Mucosa of gallbladder (tissue), 1 donor: ENCODE results near the gene TCAP. TPM values are rescaled to one million over a fixed set of nuclear protein-coding genes. Genes with fewer than 3 reads are reported as not detected.

Experiments
- DNase-seq: peaks from one replicate; pipeline ENCODE4 v3.0.0-alpha.2; 2020; ENCODE audit warnings: low spot score
- total RNA-seq: library from RNA; stranded (reverse); gene quantifications from one replicate; pipeline ENCODE4 v1.2.1, GENCODE V29; 2021
- donor health status: DM: no; HTN: no; CAD: no.

TCAP gene
- total RNA-seq, 1 donor from 2014 or later, result 2.0 TPM

GRCh38 chr17:39629494-39629880 lies 35.7 kb upstream of the TCAP start:
- DNase-seq, result no peak

DNA sequence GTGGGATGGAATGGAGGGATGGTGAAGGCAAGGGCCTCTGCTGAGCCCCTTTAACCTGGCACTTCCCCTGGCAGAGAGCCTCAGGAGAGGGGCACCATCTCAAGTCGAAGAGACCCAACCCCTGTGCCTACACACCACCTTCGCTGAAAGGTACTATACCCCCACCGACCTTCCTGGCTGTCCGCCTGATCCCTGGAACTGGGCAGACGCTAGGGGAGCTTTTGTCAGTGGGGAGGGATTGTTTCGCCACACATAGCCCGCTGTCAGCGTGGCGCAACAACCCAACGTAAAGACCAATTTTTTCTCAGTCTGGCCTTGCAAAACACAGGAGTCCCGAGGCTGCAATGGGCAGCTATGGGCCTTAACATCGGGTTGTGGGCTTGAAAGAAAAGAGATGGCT lies 35.3 kb upstream of the TCAP start:
- no peak for DNase-seq

GRCh38 chr17:39631403-39631802 lies 33.7 kb upstream of the TCAP start:
- DNase-seq, result no peak

DNA sequence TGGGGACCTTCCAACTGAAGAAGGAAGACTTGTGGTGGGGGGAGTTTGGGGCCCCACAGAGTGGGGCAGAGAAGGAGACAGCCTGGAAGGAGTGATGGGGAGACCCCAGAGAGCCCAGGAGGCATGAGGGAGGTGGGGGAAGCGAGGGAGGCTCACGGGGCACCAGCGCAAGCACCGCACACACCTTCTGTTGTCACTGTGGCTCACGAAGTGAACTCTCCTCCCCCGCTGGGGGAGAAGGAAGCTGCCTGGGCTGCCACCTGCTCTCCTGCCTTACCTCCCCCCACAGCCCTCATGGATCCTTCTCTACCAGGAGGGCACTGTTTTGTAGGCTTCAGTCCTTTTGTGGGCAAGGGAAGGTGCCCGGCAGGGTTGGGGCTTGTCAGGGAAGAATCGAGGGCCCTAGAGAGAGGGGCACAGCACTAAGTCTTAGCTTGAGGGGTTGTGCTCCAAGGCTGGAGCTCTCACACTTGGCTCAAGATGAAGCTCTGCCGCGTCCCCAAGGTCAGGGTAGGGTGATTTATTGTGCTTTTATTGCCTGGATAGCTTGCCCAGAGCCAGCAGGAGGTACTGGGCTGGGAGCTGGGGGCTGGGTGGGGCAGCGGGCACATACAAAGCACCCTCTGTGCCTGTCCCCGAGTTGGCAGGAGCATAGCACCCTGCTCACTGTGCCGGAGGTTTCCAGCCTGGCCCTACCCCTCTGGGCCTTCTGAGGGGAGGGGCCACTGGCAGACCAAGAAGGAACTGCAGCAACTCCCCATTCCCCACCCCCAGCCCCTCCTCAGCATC lies 32.8 kb upstream of the TCAP start:
- DNase-seq, result no peak

DNA sequence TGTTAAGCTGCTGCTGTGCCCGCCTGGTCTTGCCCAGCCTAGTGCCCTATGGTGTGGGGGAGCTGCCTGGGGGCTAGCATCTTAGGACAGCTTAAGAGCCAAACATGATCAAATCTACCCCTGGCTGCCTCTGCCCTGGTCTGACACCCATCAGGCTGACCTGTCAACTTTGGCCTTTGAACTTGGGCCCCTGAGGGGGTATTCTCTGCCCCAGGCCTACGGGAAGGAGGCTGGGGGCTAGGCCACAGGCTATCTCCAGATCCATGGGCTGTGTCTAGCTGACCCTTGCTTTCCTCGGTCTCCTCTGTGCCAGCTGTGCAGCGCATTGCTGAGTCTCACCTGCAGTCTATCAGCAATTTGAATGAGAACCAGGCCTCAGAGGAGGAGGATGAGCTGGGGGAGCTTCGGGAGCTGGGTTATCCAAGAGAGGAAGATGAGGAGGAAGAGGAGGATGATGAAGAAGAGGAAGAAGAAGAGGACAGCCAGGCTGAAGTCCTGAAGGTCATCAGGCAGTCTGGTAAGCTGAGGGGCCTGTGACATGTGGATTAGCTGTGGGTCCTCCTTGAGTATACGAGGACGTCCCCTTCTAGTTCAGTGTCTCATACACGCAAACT lies 31.5 kb upstream of the TCAP start:
- no peak for DNase-seq

- DNase-seq, result no peak
Measured at GRCh38 chr17:39634384-39634871, 30.7 kb upstream of the TCAP start.

DNA sequence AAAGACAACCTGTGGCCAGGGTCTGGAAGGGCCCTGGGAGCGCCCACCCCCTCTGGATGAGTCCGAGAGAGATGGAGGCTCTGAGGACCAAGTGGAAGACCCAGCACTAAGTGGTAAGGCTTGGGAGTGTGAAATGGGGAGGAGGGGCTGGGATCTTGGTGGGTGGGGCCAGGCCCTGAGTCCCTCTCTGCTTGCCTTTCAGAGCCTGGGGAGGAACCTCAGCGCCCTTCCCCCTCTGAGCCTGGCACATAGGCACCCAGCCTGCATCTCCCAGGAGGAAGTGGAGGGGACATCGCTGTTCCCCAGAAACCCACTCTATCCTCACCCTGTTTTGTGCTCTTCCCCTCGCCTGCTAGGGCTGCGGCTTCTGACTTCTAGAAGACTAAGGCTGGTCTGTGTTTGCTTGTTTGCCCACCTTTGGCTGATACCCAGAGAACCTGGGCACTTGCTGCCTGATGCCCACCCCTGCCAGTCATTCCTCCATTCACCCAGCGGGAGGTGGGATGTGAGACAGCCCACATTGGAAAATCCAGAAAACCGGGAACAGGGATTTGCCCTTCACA lies 29.5 kb upstream of the TCAP start:
- DNase-seq, result no peak

DNA sequence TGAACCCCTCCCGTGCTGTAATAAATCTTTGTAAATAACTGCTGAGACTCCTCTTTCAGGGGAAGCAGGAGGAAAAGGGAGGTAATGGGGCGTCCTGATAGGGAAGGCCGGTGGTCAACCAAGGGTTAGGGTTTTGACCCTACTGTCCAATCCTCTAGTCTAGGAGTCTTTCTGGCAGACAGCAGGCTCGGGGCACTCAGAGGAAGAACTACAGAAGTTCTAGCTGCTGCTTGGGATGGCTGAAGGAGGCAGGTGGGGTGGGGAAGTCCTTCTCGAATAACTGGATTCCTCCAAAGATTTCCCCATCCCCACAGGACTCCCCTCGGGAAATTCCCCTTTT lies 28.6 kb upstream of the TCAP start:
- DNase-seq, result no peak

- DNase-seq, result peak; percentile 92
Measured at GRCh38 chr17:39636927-39637736, 28.0 kb upstream of the TCAP start, which contains the start of gene STARD3. TSS of gene STARD3 (plus strand) at chr17:39637144. CDS start at chr17:39653532, 16,388 bp downstream.

- no peak for DNase-seq
Measured at GRCh38 chr17:39638317-39638716, 26.8 kb upstream of the TCAP start.

DNA sequence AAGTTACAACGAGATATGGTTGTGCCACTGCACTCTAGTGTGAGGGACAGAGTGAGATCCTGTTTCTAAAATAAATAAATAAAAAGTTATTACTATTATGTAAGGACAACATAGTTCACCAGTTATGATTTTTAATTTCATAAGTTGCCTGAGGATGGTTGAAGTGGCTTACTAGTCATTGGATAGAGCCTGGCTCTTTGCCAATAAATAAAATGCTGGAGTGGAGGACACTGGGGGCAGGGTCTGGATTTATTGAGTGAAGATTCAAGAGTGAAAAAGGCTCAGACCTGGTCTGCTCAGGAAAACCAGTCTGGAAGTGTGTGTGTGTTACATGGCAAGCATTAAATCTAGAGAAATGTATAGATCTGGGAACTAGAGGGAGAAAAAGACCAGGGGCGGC lies 26.1 kb upstream of the TCAP start:
- no peak for DNase-seq

GRCh38 chr17:39639566-39640458 lies 25.3 kb upstream of the TCAP start:
- no peak for DNase-seq

GRCh38 chr17:39640591-39641031 lies 24.5 kb upstream of the TCAP start:
- DNase-seq, result no peak

DNA sequence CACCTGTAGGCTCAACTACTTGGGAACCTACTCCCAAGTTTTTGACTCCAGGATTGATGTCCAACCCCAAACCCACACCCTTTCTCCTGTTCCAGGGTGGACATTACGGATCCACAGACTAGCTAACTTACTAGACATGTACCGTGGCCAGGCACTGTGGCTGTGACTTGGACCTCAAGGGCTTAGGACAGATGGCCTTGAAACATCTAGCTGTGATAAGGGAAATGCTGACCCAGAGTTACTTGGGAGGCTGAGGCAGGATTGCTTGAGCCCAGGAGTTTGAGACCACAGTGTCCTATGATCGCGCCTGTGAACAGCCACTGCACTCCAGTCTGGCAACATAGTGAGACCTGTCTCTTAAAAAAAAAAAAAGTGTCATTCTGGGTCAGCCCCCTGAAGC lies 24.1 kb upstream of the TCAP start:
- no peak for DNase-seq

DNA sequence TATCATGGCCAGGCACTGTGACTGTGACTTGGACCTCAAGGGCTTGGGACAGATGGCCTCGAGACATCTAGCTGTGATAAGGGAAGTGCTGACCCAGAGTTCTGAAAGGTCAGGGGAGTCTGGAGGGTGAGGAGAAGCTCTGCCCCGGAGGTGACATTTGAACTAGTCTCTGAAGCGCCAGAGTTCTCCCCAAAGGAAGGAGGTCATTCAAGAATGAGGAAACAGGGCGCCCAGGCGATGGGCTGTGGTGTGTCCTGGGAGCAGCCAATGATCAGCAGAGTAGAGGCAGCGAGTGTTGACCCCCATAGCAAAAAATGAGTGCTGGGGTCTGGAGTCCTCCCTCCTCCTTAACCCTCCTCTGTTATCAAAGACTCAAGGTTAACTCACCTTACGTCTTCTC lies 23.3 kb upstream of the TCAP start:
- no peak for DNase-seq

GRCh38 chr17:39642291-39643074 lies 22.7 kb upstream of the TCAP start:
- DNase-seq, result no peak

- no peak for DNase-seq
Measured at GRCh38 chr17:39643271-39643670, 21.9 kb upstream of the TCAP start.

DNA sequence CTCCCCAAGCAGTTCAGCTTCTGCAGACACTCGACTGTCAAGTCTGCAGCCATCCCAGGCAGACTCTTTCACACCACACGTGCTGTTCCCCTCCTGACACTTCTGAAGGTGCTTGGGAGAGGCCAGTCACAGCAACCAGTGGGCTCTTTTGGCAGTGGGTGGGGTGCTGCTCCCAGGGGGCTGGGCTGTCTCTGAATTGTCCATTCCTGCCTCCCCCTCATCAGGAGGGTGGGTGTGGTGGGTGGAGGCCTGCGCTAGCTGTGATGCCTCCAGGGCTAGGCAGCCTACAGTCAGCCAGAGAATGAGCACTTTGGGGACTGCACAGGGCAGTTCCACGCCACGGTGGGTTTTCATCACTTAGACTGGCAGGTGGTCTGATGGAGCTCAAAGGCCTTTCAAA lies 17.9 kb upstream of the TCAP start:
- no peak for DNase-seq

- DNase-seq, result no peak
Measured at GRCh38 chr17:39648616-39649366, 16.4 kb upstream of the TCAP start.
